ENCODE data around the gene PIM3. TPM values are rescaled to one million over a fixed set of nuclear protein-coding genes. Genes with fewer than 3 reads are reported as not detected.

The PIM3 gene
- total RNA-seq, 1 experiment from 2014 or later, result 67.0 TPM

GRCh38 chr22:49971232-49972162 lies 10.9 kb downstream of the PIM3 start:
- Histone ChIP-seq H3F3A (ENCODE audit: insufficient read depth, low read depth) (peaks cover 40% of the 10 kb centered on the region), H3K4me2 (peak overlapping the region; percentile 75), H3K79me2 (ENCODE audit: low read depth) (no peaks in the 10 kb centered on the region), H3K27ac (peak overlapping the region; percentile 67), H3K9me2 (ENCODE audit: insufficient read depth) (no peaks in the 10 kb centered on the region), H3K4me3 (peak overlapping the region; percentile 56), H2AFZ (peak overlapping the region; percentile 79), H3K36me3 (ENCODE audit: low read depth) (no peaks in the 10 kb centered on the region), H4K20me1 (ENCODE audit: insufficient read depth) (peaks cover 5% of the 10 kb centered on the region; the same call in 1 of the 2 replicates), H3K27me3 (ENCODE audit: insufficient read depth, low read depth) (no peaks in the 10 kb centered on the region), H3K9me3 (ENCODE audit: insufficient read depth, low read depth) (no peaks in the 10 kb centered on the region; the same call in 1 of the 2 replicates), H3K4me1 (replicated peaks; ENCODE audit: insufficient read depth) (peaks cover 13% of the 10 kb centered on the region)
- ChIA-PET CTCF (interaction anchor here (0.7 kb wide), 1 partner anchor 40 kb away, joined by 3 read pairs; no protein-coding TSS in a partner anchor), POLR2A (ENCODE audit: unreplicated experiment) (interaction anchor here (0.7 to 0.9 kb wide), 3 partner anchors 9 to 40 kb away, joined by 3 to 10 read pairs (median 5); no protein-coding TSS in a partner anchor)
- BruUV-seq (replicated peaks), result TSS peak; percentile 51
- peak; percentile 74 to 85 for DNase-seq
- intact Hi-C loops (cut with micrococcal nuclease; ENCODE audit: unreplicated experiment), result loop anchor here (2.0 kb wide), 1 partner anchor 41 kb away; no protein-coding TSS in a partner anchor
- no peak for TF ChIP-seq EZH2 (IDR thresholded peaks at IDR 0.05; ENCODE audit: low read depth)
- TF ChIP-seq CTCF (conservative IDR thresholded peaks at IDR 0.05), result no peak

GRCh38 chr22:49972163-49973017 lies 11.8 kb downstream of the PIM3 start:
- no peak overlapping the region for H3K27ac ChIP-seq
- intact Hi-C loops (cut with micrococcal nuclease; ENCODE audit: unreplicated experiment), result no loop called here

More at GRCh38 chr22:49972163-49973017, 11.8 kb downstream of the PIM3 start:
- Histone ChIP-seq H3K9me2 (ENCODE audit: insufficient read depth) (no peaks in the 10 kb centered on the region), H3K4me3 (peak overlapping the region; percentile 56; the same call in 1 of the 2 replicates), H3K79me2 (ENCODE audit: low read depth) (no peaks in the 10 kb centered on the region), H3K4me2 (peak overlapping the region; percentile 75), H3F3A (ENCODE audit: insufficient read depth, low read depth) (peaks cover 35% of the 10 kb centered on the region), H4K20me1 (ENCODE audit: insufficient read depth) (no peaks in the 10 kb centered on the region), H3K36me3 (ENCODE audit: low read depth) (no peaks in the 10 kb centered on the region), H3K27me3 (ENCODE audit: insufficient read depth, low read depth) (no peaks in the 10 kb centered on the region), H3K9me3 (ENCODE audit: insufficient read depth, low read depth) (no peaks in the 10 kb centered on the region; the same call in 1 of the 2 replicates), H2AFZ (no peak overlapping the region), H3K4me1 (replicated peaks; ENCODE audit: insufficient read depth) (peaks cover 13% of the 10 kb centered on the region)
- CTCF ChIA-PET, result interaction anchor here (0.7 kb wide), 1 partner anchor 39 kb away, joined by 3 read pairs; no protein-coding TSS in a partner anchor
- no peak for DNase-seq
- no TSS peak for BruUV-seq (replicated peaks)
- TF ChIP-seq EZH2 (IDR thresholded peaks at IDR 0.05; ENCODE audit: low read depth) (no peak), CTCF (conservative IDR thresholded peaks at IDR 0.05) (no peak)
- POLR2A ChIA-PET (ENCODE audit: unreplicated experiment), result no interaction called here

All from PC-9 (cell line).